Skeletal muscle tissue (tissue), 4 donors: Measurements from ENCODE around the gene RPS6KC1. TPM values are rescaled to one million over a fixed set of nuclear protein-coding genes. Genes with fewer than 3 reads are reported as not detected.
A peak's percentile ranks its signal among the peaks of the same experiment; 100 is the strongest.

Source experiments
- H3K27ac ChIP-seq: one replicate; pipeline ENCODE4 v1.7.0; 2013; ENCODE audit warnings: mild to moderate bottlenecking, low read depth, low read length, inconsistent platforms
- H3K27me3 ChIP-seq, 3 donors: one replicate each; pipeline ENCODE4 v1.7.0; 2013; ENCODE audit warnings: low read length in 3 of 3; ENCODE audit not compliant: control insufficient read depth in 3 of 3, insufficient read depth in 3 of 3
- H3K36me3 ChIP-seq, 3 donors: one replicate each; pipeline ENCODE4 v1.7.0; 2013; ENCODE audit warnings: low read length in 3 of 3; ENCODE audit not compliant: control insufficient read depth in 3 of 3, insufficient read depth in 3 of 3
- H3K4me1 ChIP-seq, 3 donors: one replicate each; pipeline ENCODE4 v1.7.0; 2013; ENCODE audit warnings: low read length in 3 of 3, mild to moderate bottlenecking in 3 of 3; ENCODE audit not compliant: control insufficient read depth in 3 of 3, insufficient read depth in 3 of 3
- H3K4me3 ChIP-seq, 3 donors: one replicate each; pipeline ENCODE4 v1.7.0; 2013; ENCODE audit warnings: low read length in 3 of 3
- H3K9ac ChIP-seq, 3 donors: one replicate each; pipeline ENCODE4 v1.7.0; 2013; ENCODE audit warnings: low read length in 3 of 3, mild to moderate bottlenecking in 3 of 3, moderate library complexity in 2 of 3, low read depth in 1 of 3
- H3K9me3 ChIP-seq, 3 donors: one replicate each; pipeline ENCODE4 v1.7.0; 2013; ENCODE audit warnings: low read length in 3 of 3; ENCODE audit not compliant: control insufficient read depth in 3 of 3
- total RNA-seq: library from RNA; depleted of rRNA; stranded (reverse); fragments of >200 nt; gene quantifications from one replicate; pipeline ENCODE4 v1.2.3, GENCODE V29; 2014
- donor health status: Osteomylitis.

RPS6KC1 gene
- total RNA-seq, 1 donor from 2014 or later: 38.1 TPM

DNA sequence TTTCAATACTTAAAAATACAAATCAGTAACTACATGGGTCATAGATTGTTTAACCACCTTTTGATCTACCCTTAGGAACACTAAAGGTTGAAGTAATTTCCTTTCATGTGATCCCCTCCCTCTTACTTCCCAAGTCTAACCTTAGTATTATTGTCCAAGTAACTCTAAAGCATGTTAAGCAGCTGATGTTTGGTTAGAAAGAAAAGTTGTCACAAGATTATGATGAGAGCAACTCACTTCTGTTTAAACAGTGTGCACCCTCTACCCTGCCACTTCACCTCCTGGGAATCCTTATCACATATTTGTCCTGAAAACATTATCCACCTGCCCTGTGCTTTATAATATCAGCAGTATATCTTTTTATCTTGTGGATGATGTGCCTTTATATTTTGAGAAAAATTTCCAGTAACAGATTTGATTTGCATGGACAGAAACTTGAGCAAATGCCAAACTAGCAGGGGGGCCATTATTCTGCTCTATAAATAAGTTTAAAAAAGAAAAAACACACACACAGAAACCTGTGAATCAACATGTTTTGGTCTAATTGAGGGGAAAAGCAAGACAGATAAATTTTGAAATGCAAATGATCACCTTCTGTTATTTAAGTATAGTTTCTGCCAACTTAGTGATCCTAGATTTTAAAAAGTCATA is 194.3 kb downstream of the RPS6KC1 start:
- no peak overlapping the region for H3K9ac ChIP-seq
- peaks cover 3 to 9% (median 6%) of the 10 kb centered on the region in 3 donors for H3K36me3 ChIP-seq
- H3K9me3 ChIP-seq: no peaks in the 10 kb centered on the region
- no peaks in the 10 kb centered on the region for H3K27me3 ChIP-seq
- no peak overlapping the region for H3K4me3 ChIP-seq
- no peaks in the 10 kb centered on the region for H3K4me1 ChIP-seq
- no peak overlapping the region for H3K27ac ChIP-seq

DNA sequence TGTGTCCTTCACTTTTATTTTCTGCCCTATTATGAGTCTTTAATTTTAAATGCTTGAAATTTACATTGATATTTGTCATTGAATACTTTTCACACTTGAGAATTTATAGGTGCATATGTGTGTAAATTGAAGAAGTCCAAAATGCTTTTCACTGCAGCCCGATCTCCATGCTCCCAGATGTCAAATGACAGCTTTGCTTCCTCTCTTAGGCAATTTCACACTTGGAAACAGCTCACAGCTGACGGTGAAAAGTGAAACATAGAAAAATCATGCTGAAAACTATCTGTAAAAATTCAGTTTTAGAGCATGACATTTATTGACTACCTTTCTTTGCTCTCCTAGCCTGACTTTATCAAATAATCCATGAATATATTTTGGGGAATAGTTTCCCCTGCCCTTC is 196.0 kb downstream of the RPS6KC1 start:
- Histone ChIP-seq H3K4me3 (no peak overlapping the region), H3K36me3 (peaks cover 0 to 3% (median 0%) of the 10 kb centered on the region in 3 donors)

DNA sequence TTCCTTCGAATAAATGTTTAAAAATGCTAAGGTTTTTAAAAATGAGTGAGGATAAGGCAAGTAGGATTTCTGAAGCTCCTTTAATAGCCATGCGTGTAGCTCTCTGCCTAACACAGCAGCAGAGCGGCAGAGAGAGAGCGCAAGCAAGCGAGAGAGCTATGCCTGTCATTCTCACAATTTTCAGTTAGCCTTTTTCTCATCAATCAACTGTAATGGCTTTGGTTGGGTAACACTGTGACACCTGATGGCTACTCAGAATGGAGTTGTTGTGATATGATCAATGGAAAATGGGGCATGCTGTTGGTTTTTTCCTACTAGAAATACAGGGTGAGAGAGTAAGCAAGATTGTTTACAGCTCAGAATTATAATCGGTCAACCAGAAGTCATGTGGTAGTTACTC is 198.4 kb downstream of the RPS6KC1 start:
- no peaks in the 10 kb centered on the region for H3K27me3 ChIP-seq
- H3K9me3 ChIP-seq: no peaks in the 10 kb centered on the region
- no peak overlapping the region for H3K27ac ChIP-seq
- no peaks in the 10 kb centered on the region for H3K36me3 ChIP-seq
- no peaks in the 10 kb centered on the region for H3K4me1 ChIP-seq
- H3K4me3 ChIP-seq: no peak overlapping the region
- H3K9ac ChIP-seq: no peak overlapping the region

More for the DNA sequence above, 196.0 kb downstream of the RPS6KC1 start:
- no peaks in the 10 kb centered on the region for H3K9me3 ChIP-seq
- H3K9ac ChIP-seq: peak overlapping the region in 1 of 3 donors; percentile 16
- no peaks in the 10 kb centered on the region for H3K27me3 ChIP-seq
- H3K27ac ChIP-seq: no peak overlapping the region
- no peaks in the 10 kb centered on the region for H3K4me1 ChIP-seq

DNA sequence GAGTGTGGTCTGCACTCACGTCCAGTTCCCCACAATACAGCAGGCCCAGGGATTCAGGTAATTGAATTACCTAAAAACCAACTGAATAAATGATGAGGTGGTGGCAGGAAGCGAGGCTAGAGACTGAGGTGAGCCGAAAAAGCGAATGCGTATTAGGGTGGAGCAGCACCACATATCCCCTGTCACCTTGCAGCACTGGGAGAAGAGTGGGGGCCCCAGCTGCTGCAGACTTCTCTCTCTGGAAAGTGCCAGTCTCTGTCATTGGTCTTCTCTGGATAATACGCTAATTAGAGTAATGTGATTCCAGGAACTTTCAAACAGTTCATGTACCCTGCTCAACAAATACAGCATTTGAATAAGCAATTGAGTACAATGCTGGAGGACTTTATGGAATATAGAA is 199.0 kb downstream of the RPS6KC1 start:
- Histone ChIP-seq H3K4me1 (no peaks in the 10 kb centered on the region), H3K9me3 (no peaks in the 10 kb centered on the region), H3K36me3 (no peaks in the 10 kb centered on the region), H3K4me3 (no peak overlapping the region), H3K27me3 (no peaks in the 10 kb centered on the region), H3K27ac (no peak overlapping the region), H3K9ac (no peak overlapping the region)

DNA sequence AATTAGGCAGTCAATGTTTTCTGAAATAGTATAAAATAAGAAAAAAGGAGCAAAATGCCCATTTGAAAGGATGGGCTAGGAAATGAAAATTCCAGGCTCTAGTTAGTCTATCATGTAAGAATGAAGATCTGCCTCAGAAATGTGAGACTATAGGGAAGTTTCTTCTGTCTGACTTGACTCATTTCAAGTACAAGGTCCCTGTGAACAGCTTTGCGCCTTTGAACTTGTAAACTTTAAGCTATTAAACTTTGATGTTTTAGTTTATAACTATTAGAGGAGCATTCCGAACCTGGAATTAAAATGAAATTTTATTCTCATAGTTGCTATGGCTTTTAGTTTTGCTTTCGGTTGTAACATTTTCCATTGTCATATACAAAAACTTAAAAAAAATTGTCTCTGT is 199.4 kb downstream of the RPS6KC1 start:
- no peak overlapping the region for H3K4me3 ChIP-seq
- H3K9ac ChIP-seq: no peak overlapping the region
- H3K27me3 ChIP-seq: no peaks in the 10 kb centered on the region
- no peaks in the 10 kb centered on the region for H3K4me1 ChIP-seq
- H3K27ac ChIP-seq: no peak overlapping the region
- H3K9me3 ChIP-seq: no peaks in the 10 kb centered on the region
- no peaks in the 10 kb centered on the region for H3K36me3 ChIP-seq

DNA sequence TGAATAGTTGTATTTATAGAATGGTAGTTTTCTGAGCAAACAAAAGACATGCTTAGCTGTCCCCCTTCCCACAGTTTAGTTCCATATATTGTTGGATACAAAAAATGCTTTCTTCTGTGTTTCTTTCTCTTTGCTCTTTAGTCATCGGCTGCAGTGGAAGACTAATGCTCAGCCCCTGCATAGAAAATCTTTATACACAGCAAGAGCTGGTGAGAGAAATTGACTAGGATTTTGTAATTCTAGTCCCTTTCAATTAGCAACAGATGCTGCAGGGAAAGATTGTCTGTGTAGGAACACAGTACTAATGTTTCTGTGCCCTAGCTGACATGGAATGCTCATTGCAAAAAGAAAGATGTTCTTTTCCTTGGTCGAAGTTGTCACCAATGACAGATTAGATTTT is 200.9 kb downstream of the RPS6KC1 start:
- H3K27me3 ChIP-seq: no peaks in the 10 kb centered on the region

DNA sequence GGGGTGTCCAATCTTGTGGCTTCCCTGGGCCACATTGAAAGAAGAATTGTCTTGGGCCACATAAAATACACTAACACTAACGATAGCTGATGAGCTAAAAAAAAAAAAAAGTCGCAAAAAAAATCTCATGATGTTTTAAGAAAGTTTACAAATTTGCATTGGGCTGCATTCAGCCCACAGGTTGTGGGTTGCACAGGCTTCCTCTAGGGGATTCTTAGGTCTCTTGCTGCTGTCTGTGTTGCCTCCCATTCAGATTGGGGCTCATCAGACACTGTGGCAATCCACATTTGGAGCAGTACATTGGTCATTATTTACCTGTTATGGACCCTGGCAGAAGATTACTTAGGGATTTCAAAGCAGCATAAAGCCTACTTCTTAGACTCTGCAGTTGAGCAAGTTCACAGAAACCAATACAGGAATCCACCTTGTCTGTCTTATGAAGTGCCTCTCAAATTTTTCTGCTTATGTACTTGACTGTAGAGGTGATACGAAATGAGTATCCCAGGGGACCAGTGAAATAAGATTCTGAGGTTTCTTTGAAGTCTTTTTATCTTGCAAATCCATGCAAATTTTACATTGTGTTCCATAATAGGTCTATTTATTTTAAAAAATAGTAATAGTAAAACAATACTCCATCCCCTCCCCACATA is 205.5 kb downstream of the RPS6KC1 start:
- Histone ChIP-seq H3K4me1 (no peaks in the 10 kb centered on the region), H3K9me3 (no peaks in the 10 kb centered on the region), H3K9ac (no peak overlapping the region), H3K36me3 (no peaks in the 10 kb centered on the region), H3K27me3 (no peaks in the 10 kb centered on the region), H3K27ac (no peak overlapping the region), H3K4me3 (no peak overlapping the region)

More for the DNA sequence above, 200.9 kb downstream of the RPS6KC1 start:
- no peak overlapping the region for H3K27ac ChIP-seq
- H3K9ac ChIP-seq: no peak overlapping the region
- H3K9me3 ChIP-seq: no peaks in the 10 kb centered on the region
- H3K36me3 ChIP-seq: no peaks in the 10 kb centered on the region
- H3K4me3 ChIP-seq: no peak overlapping the region
- no peaks in the 10 kb centered on the region for H3K4me1 ChIP-seq

DNA sequence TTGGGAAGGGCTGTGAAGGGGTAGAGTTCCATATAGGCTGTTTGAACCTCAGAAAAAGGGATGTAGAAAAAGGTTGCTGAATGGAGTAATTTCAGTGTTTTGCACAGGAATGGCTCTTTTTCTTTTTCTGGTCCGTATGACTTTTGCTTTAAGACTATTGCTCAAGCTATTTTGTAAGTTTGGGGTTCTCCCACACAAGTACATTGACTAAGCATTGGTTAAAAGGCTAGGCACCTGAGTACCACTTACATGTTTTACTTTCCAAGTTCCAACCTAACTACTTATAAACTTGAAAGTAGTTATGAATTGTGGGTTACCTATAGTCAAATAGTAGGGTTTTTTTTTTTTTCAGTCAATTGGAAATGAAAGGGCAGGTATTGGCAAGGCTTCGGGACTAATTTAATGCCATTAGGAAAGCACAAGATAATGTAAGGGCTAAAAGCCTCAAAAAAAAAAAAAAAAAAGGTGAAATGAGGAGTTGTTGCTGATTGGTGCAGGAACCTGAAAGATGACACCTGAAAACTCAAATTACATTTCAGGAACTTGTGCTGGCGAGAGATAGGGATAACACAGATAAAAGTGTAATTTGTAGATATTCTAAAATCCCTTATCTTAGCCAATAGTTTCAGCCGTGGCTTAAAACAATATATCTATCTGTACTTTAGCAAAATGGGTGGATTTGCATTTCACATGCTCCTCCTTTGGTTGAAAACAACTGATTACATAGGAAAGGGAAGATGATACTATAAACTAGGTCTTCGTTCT is 209.5 kb downstream of the RPS6KC1 start:
- no peak overlapping the region for H3K27ac ChIP-seq
- peaks cover 0 to 5% (median 3%) of the 10 kb centered on the region in 3 donors for H3K36me3 ChIP-seq
- H3K4me1 ChIP-seq: no peaks in the 10 kb centered on the region
- no peaks in the 10 kb centered on the region for H3K9me3 ChIP-seq
- H3K4me3 ChIP-seq: no peak overlapping the region
- no peak overlapping the region for H3K9ac ChIP-seq
- no peaks in the 10 kb centered on the region for H3K27me3 ChIP-seq

DNA sequence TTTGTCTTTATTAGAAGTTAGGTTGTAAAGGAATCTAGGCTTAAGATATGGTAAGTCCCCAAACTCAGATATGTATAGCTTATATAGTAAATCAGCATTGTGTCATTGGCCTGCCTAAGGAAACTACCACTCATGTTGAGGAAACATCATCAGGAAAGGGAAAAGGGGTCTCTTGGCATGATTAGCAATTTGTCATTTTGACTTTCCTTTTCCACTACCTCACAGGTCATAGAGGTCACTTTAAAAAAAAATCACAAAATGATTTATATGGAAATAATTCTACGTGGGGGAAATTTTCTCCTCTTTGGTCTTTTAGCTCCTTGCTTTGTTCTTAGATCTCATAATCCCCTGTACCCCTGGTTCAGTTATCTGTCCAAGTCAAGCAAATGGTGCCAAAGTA is 213.5 kb downstream of the RPS6KC1 start:
- Histone ChIP-seq H3K27ac (no peak overlapping the region), H3K36me3 (peaks cover 0 to 10% (median 3%) of the 10 kb centered on the region in 3 donors), H3K4me3 (no peak overlapping the region), H3K27me3 (no peaks in the 10 kb centered on the region), H3K4me1 (no peaks in the 10 kb centered on the region), H3K9me3 (no peaks in the 10 kb centered on the region), H3K9ac (no peak overlapping the region)
